IMR-90 (cell line): Measurements from ENCODE around the gene GRIN2B. TPM values are rescaled to one million over a fixed set of nuclear protein-coding genes. Genes with fewer than 3 reads are reported as not detected.

Experiments
- ATAC-seq: fragments of 200-7000 bp; cut with Tn5 transposase; 2 replicates; pipeline ENCODE4 v1.9.1; 2020; ENCODE audit warnings: low read depth, mild to moderate bottlenecking, moderate library complexity
- BruUV-seq: library from RNA; stranded (reverse); fragments of 400-500 nt; replicated peaks from 2 replicates; lab custom pipeline; 2021; lab: Mats Ljungman, UMichigan
- CTCF ChIA-PET: fragments of 300-600 bp; formaldehyde crosslinking; extraction: SDS; loops from one replicate; lab custom pipeline; 2021; ENCODE audit warnings: antibody characterized with exemption; lab: Yijun Ruan, JAX
- POLR2A ChIA-PET: fragments of 300-600 bp; sonication (Branson Sonifier 250); formaldehyde crosslinking; loops from one replicate; lab custom pipeline; 2022; ENCODE audit warnings: antibody characterized with exemption; ENCODE audit not compliant: unreplicated experiment; lab: Charles Lee
- DNase-seq: peaks from one replicate; pipeline ENCODE4 v3.0.0; 2013
- H2AFZ ChIP-seq: replicated peaks from 2 replicates; pipeline ENCODE3; 2013; ENCODE audit warnings: low read length, mild to moderate bottlenecking; ENCODE audit not compliant: poor library complexity
- H2AK5ac ChIP-seq: 2 replicates; pipeline ENCODE4 v1.6.1; 2013; ENCODE audit warnings: low read depth, low read length, inconsistent platforms
- H2AK9ac ChIP-seq: replicated peaks from 2 replicates; pipeline ENCODE3; 2013; ENCODE audit warnings: mild to moderate bottlenecking, low read depth, low read length, moderate library complexity; ENCODE audit not compliant: poor library complexity
- H2BK120ac ChIP-seq: 2 replicates; pipeline ENCODE4 v1.6.1; 2013; ENCODE audit warnings: low read depth, low read length, inconsistent platforms
- H2BK15ac ChIP-seq: 3 replicates; pipeline ENCODE4 v1.6.1; 2013; ENCODE audit warnings: low read depth, low read length, inconsistent platforms
- H2BK20ac ChIP-seq: 2 replicates; pipeline ENCODE4 v1.6.1; 2013; ENCODE audit warnings: low read depth, mild to moderate bottlenecking, inconsistent platforms, low read length, moderate library complexity
- H2BK5ac ChIP-seq: 2 replicates; pipeline ENCODE4 v1.6.1; 2013; ENCODE audit warnings: mild to moderate bottlenecking, low read depth, low read length, inconsistent platforms; ENCODE audit not compliant: poor library complexity, severe bottlenecking
- H3K14ac ChIP-seq: replicated peaks from 2 replicates; pipeline ENCODE4 v1.6.1; 2013; ENCODE audit warnings: low read depth, low read length, inconsistent platforms
- H3K18ac ChIP-seq: 2 replicates; pipeline ENCODE4 v1.6.1; 2013; ENCODE audit warnings: low read depth, low read length, control low read depth
- H3K23ac ChIP-seq: 2 replicates; pipeline ENCODE4 v1.6.1; 2013; ENCODE audit warnings: low read depth, low read length, inconsistent platforms
- H3K27ac ChIP-seq: 2 replicates; pipeline ENCODE4 v1.5.1; 2013; ENCODE audit warnings: mild to moderate bottlenecking, control low read depth, low read length; ENCODE audit not compliant: insufficient read depth
- H3K27me3 ChIP-seq: 2 replicates; pipeline ENCODE4 v1.6.1; 2013; ENCODE audit warnings: low read length; ENCODE audit not compliant: control insufficient read depth, insufficient read depth
- H3K36me3 ChIP-seq: 2 replicates; pipeline ENCODE4 v1.6.1; 2013; ENCODE audit warnings: low read length, mixed read lengths; ENCODE audit not compliant: control insufficient read depth, insufficient read depth
- H3K4ac ChIP-seq: 2 replicates; pipeline ENCODE4 v1.6.1; 2013; ENCODE audit warnings: low read depth, low read length, inconsistent platforms
- H3K4me1 ChIP-seq: 2 replicates; pipeline ENCODE4 v1.6.1; 2013; ENCODE audit warnings: low read length, mixed read lengths; ENCODE audit not compliant: control insufficient read depth, insufficient read depth
- H3K4me2 ChIP-seq: 2 replicates; pipeline ENCODE4 v1.6.1; 2013; ENCODE audit warnings: low read depth, mild to moderate bottlenecking, control low read depth, low read length, moderate library complexity
- H3K4me3 ChIP-seq: 2 replicates; pipeline ENCODE4 v1.5.1; 2013; ENCODE audit warnings: low read depth, mild to moderate bottlenecking, control low read depth, low read length, moderate library complexity; ENCODE audit not compliant: insufficient read depth
- H3K56ac ChIP-seq: 2 replicates; pipeline ENCODE4 v1.6.1; 2013; ENCODE audit warnings: low read length, inconsistent platforms; ENCODE audit not compliant: insufficient read depth; ENCODE audit errors: extremely low read depth
- H3K79me1 ChIP-seq, 2 experiments: 2 replicates each; pipeline ENCODE4 v1.6.1; 2013; ENCODE audit warnings: low read length in 2 of 2, inconsistent platforms in 1 of 2, low read depth in 1 of 2
- H3K9ac ChIP-seq: 2 replicates; pipeline ENCODE4 v1.6.1; 2013; ENCODE audit warnings: low read depth, low read length, control low read depth
- H3K9me1 ChIP-seq: 2 replicates; pipeline ENCODE4 v1.6.1; 2013; ENCODE audit warnings: low read length, inconsistent platforms; ENCODE audit not compliant: insufficient read depth
- H3K9me3 ChIP-seq: 2 replicates; pipeline ENCODE4 v1.6.1; 2013; ENCODE audit warnings: low read length; ENCODE audit not compliant: control insufficient read depth, insufficient read depth
- H4K20me1 ChIP-seq: 2 replicates; pipeline ENCODE4 v1.6.1; 2013; ENCODE audit warnings: low read length, inconsistent platforms; ENCODE audit not compliant: insufficient read depth
- H4K5ac ChIP-seq: 2 replicates; pipeline ENCODE4 v1.6.1; 2013; ENCODE audit warnings: mild to moderate bottlenecking, low read depth, low read length, control low read depth
- H4K8ac ChIP-seq, 2 experiments: 2 replicates each; pipeline ENCODE4 v1.6.1; 2013; ENCODE audit warnings: low read depth in 2 of 2, low read length in 2 of 2, control low read depth in 1 of 2, inconsistent platforms in 1 of 2
- H4K91ac ChIP-seq: 2 replicates; pipeline ENCODE4 v1.6.1; 2013; ENCODE audit warnings: low read depth, low read length, inconsistent platforms; ENCODE audit not compliant: insufficient read depth
- BHLHE40 ChIP-seq: fragments of 150-350 bp; IDR thresholded peaks from 2 replicates; pipeline ENCODE4 v1.6.1; 2016; ENCODE audit warnings: mild to moderate bottlenecking, low read depth, low read length
- CEBPB ChIP-seq: IDR thresholded peaks from 2 replicates; pipeline ENCODE4 v1.6.1; 2012; ENCODE audit warnings: low read depth, low read length, improper control_type of control experiment
- CHD1 ChIP-seq: IDR thresholded peaks from 2 replicates; pipeline ENCODE4 v1.6.1; 2012; ENCODE audit warnings: low read depth, low read length, improper control_type of control experiment
- FOS ChIP-seq: fragments of 150-350 bp; IDR thresholded peaks from 2 replicates; pipeline ENCODE4 v1.6.1; 2016; ENCODE audit warnings: low read depth, low read length
- MAFK ChIP-seq: IDR thresholded peaks from 2 replicates; pipeline ENCODE4 v1.6.1; 2012; ENCODE audit warnings: low read depth, low read length, improper control_type of control experiment
- MAZ ChIP-seq: IDR thresholded peaks from 2 replicates; pipeline ENCODE4 v1.6.1; 2012; ENCODE audit warnings: low read depth, mild to moderate bottlenecking, low read length, improper control_type of control experiment, moderate library complexity, borderline replicate concordance
- MXI1 ChIP-seq: IDR thresholded peaks from 2 replicates; pipeline ENCODE4 v1.6.1; 2012; ENCODE audit warnings: low read depth, mild to moderate bottlenecking, low read length, moderate library complexity, borderline replicate concordance
- NFE2L2 ChIP-seq: fragments of 150-350 bp; IDR thresholded peaks from 2 replicates; pipeline ENCODE4 v1.6.1; 2016; ENCODE audit warnings: low read depth, mild to moderate bottlenecking, low read length
- POLR2A ChIP-seq: IDR thresholded peaks from 2 replicates; pipeline ENCODE4 v1.6.1; 2012; ENCODE audit warnings: mild to moderate bottlenecking, low read depth, low read length
- RAD21 ChIP-seq: IDR thresholded peaks from 2 replicates; pipeline ENCODE4 v1.6.1; 2012; ENCODE audit warnings: low read length, improper control_type of control experiment
- RCOR1 ChIP-seq: IDR thresholded peaks from 2 replicates; pipeline ENCODE4 v1.6.1; 2012; ENCODE audit warnings: mild to moderate bottlenecking, low read length, improper control_type of control experiment; ENCODE audit not compliant: insufficient replicate concordance
- RFX5 ChIP-seq: IDR thresholded peaks from 2 replicates; pipeline ENCODE4 v1.8.0; 2012; ENCODE audit warnings: low read depth, mild to moderate bottlenecking, low read length, moderate library complexity
- SMC3 ChIP-seq: fragments of 150-350 bp; IDR thresholded peaks from 2 replicates; pipeline ENCODE4 v1.6.1; 2016; ENCODE audit warnings: low read depth, mild to moderate bottlenecking, antibody characterized with exemption, low read length, moderate library complexity
- WGBS, 2 experiments: methylation state at CpG; one replicate each; pipeline versions ENCODE4 v1.1.5 to v1.1.7; 2013; ENCODE audit warnings: missing lambda C conversion rate in 2 of 2; ENCODE audit not compliant: insufficient read length in 1 of 2; ENCODE audit errors: extremely low coverage in 2 of 2; 5-methylcytosine and 5-hydroxymethylcytosine counted together
- dilution Hi-C: fragments of 300-500 bp; cut with HindIII; formaldehyde crosslinking; loops from one replicate; pipeline ENCODE4 v1.14.3; 2018; ENCODE audit warnings: low sequenced_read_pairs; ENCODE audit not compliant: unreplicated experiment
- in situ Hi-C: fragments of 300-500 bp; cut with MboI; formaldehyde crosslinking; loops from 3 replicates; pipeline ENCODE4 v1.14.3; 2019; ENCODE audit warnings: low sequenced_read_pairs, inconsistent platforms, mixed read lengths
- intact Hi-C: fragments of 100-400 bp; cut with micrococcal nuclease; formaldehyde crosslinking; loops from 2 replicates; pipeline ENCODE4 v1.10.0; 2022
- polyA plus RNA-seq, 3 experiments: library from polyadenylated mRNA; depleted of rRNA; stranded (reverse); fragments of >200 nt; gene quantifications; 2 replicates each; pipeline ENCODE4 v1.2.3, GENCODE V29; 2012; ENCODE audit warnings: low replicate concordance in 1 of 3
- total RNA-seq: library from RNA; depleted of rRNA; stranded (reverse); fragments of >200 nt; gene quantifications from 2 replicates; pipeline ENCODE4 v1.2.3, GENCODE V29; 2012
- TF ChIP-seq, protein P1 (sequence below): conservative IDR thresholded peaks from 2 replicates; pipeline ENCODE4 v1.5.1; 2012; ENCODE audit warnings: mild to moderate bottlenecking, low read depth, low read length, improper control_type of control experiment
- TF ChIP-seq, protein P2 (sequence below): fragments of 150-350 bp; IDR thresholded peaks from 2 replicates; pipeline ENCODE4 v1.6.1; 2016; ENCODE audit warnings: low read depth, mild to moderate bottlenecking, low read length, moderate library complexity, borderline replicate concordance
- TF ChIP-seq, protein P3 (sequence below): fragments of 150-350 bp; IDR thresholded peaks from 2 replicates; pipeline ENCODE4 v1.6.1; 2017; ENCODE audit warnings: mild to moderate bottlenecking, antibody characterized with exemption, low read length, low read depth

Gene GRIN2B
- total and polyA plus RNA-seq, 2 of the 4 experiments (the other 2 are of a cell fraction) = under 0.01 TPM; not detected in 1

DNA sequence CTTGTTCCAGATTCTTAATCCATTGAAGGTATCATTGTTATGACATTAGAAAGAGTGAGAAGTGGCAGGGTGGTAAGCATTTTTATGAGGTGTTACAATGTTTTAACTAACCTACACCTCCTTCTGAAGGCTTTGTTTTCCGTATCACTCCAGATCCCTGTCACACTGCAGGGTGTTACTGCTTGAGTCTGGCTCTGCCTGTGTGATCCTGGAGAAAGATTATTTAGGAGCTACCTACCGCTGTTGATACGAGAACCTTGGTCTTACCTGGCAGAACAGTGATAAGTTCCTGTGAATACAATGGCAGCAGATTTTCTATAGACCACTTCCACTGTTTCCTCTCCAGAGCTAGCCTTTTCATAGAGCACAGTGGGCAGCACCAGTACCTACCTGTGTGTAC, 36.2 kb downstream of the GRIN2B start:
- no peak overlapping the region for H3K9ac ChIP-seq
- no peak overlapping the region for H2BK5ac ChIP-seq
- H2AK5ac ChIP-seq = no peak overlapping the region
- ChIA-PET POLR2A (no interaction called here), CTCF (no interaction called here)
- ATAC-seq (no peak), DNase-seq (no peak)
- no peak overlapping the region for H3K56ac ChIP-seq
- 60% methylated on average over 1 of the region's 3 CpGs; no CpG with 5 or more reads in 1 of the 2 experiments for WGBS, 2 experiments
- H3K79me1 ChIP-seq = no peaks in the 10 kb centered on the region
- H3K14ac ChIP-seq = no peak overlapping the region
- no peaks in the 10 kb centered on the region for H3K27me3 ChIP-seq
- no peak overlapping the region for H3K4me3 ChIP-seq
- H4K91ac ChIP-seq = no peak overlapping the region
- in situ Hi-C loops (no loop called here), dilution Hi-C loops (no loop called here), intact Hi-C loops (no loop called here)
- no peak overlapping the region for H3K27ac ChIP-seq
- H3K23ac ChIP-seq = no peak overlapping the region
- no TSS peak for BruUV-seq
- no peak overlapping the region for H2AFZ ChIP-seq
- H3K4me2 ChIP-seq = no peak overlapping the region
- H4K20me1 ChIP-seq = no peaks in the 10 kb centered on the region
- H3K9me3 ChIP-seq = no peaks in the 10 kb centered on the region; the same call in 1 of the 2 replicates
- H2BK15ac ChIP-seq = no peak overlapping the region
- no peak overlapping the region for H2BK120ac ChIP-seq
- no peak overlapping the region for H2BK20ac ChIP-seq
- no peak for TF ChIP-seq BHLHE40
- no peak for TF ChIP-seq MAFK
- no peak for TF ChIP-seq NFE2L2
- TF ChIP-seq RFX5 = no peak
- no peak for TF ChIP-seq POLR2A
- no peak for TF ChIP-seq FOS
- no peak for TF ChIP-seq CHD1
- TF ChIP-seq, protein P1, sequence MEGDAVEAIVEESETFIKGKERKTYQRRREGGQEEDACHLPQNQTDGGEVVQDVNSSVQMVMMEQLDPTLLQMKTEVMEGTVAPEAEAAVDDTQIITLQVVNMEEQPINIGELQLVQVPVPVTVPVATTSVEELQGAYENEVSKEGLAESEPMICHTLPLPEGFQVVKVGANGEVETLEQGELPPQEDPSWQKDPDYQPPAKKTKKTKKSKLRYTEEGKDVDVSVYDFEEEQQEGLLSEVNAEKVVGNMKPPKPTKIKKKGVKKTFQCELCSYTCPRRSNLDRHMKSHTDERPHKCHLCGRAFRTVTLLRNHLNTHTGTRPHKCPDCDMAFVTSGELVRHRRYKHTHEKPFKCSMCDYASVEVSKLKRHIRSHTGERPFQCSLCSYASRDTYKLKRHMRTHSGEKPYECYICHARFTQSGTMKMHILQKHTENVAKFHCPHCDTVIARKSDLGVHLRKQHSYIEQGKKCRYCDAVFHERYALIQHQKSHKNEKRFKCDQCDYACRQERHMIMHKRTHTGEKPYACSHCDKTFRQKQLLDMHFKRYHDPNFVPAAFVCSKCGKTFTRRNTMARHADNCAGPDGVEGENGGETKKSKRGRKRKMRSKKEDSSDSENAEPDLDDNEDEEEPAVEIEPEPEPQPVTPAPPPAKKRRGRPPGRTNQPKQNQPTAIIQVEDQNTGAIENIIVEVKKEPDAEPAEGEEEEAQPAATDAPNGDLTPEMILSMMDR = no peak
- no peak for TF ChIP-seq MAZ
- TF ChIP-seq MXI1 = no peak
- TF ChIP-seq, protein P2, sequence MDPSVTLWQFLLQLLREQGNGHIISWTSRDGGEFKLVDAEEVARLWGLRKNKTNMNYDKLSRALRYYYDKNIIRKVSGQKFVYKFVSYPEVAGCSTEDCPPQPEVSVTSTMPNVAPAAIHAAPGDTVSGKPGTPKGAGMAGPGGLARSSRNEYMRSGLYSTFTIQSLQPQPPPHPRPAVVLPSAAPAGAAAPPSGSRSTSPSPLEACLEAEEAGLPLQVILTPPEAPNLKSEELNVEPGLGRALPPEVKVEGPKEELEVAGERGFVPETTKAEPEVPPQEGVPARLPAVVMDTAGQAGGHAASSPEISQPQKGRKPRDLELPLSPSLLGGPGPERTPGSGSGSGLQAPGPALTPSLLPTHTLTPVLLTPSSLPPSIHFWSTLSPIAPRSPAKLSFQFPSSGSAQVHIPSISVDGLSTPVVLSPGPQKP = no peak
- no peak for TF ChIP-seq CEBPB
- TF ChIP-seq, protein P3, sequence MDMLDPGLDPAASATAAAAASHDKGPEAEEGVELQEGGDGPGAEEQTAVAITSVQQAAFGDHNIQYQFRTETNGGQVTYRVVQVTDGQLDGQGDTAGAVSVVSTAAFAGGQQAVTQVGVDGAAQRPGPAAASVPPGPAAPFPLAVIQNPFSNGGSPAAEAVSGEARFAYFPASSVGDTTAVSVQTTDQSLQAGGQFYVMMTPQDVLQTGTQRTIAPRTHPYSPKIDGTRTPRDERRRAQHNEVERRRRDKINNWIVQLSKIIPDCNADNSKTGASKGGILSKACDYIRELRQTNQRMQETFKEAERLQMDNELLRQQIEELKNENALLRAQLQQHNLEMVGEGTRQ = no peak
- no peak for TF ChIP-seq RAD21
- TF ChIP-seq RCOR1 = no peak
- no peak for TF ChIP-seq SMC3
- no peak overlapping the region for H3K4ac ChIP-seq
- H4K5ac ChIP-seq = no peak overlapping the region
- no peak overlapping the region for H3K18ac ChIP-seq
- no peaks in the 10 kb centered on the region for H3K9me1 ChIP-seq
- no peaks in the 10 kb centered on the region for H3K4me1 ChIP-seq
- H3K36me3 ChIP-seq = no peaks in the 10 kb centered on the region
- no peak overlapping the region for H4K8ac ChIP-seq
- H2AK9ac ChIP-seq = no peak overlapping the region
